Uterus (tissue), 4 donors: Measurements from ENCODE around the gene ZBTB44. TPM values are rescaled to one million over a fixed set of nuclear protein-coding genes. Genes with fewer than 3 reads are reported as not detected.
"Not testable (repeated sequence)": the region's sequence is repeated elsewhere in the genome, so short reads cannot be mapped to it uniquely, and the experiment has no call there.

Experiments
- DNase-seq, 2 donors: peaks; one replicate each; pipeline ENCODE4 v3.0.0-alpha.2; 2019 to 2020
- H3K27ac ChIP-seq, 2 donors: fragments of 200-600 bp; sonication (generic); 1 replicate in 1 of 2; 2 replicates in 1 of 2; pipeline ENCODE4 v1.5.1; 2016 to 2018
- H3K27me3 ChIP-seq, 2 donors: fragments of 200-600 bp; sonication (generic); one replicate each; pipeline ENCODE4 v1.5.1; 2018 to 2019; ENCODE audit warnings: control low read depth in 1 of 2
- H3K36me3 ChIP-seq, 2 donors: fragments of 200-600 bp; sonication (generic); one replicate each; pipeline ENCODE4 v1.5.1; 2019; ENCODE audit warnings: control low read depth in 1 of 2
- H3K4me1 ChIP-seq, 2 donors: fragments of 200-600 bp; sonication (generic); one replicate each; pipeline ENCODE4 v1.5.1; 2018 to 2019; ENCODE audit warnings: control low read depth in 1 of 2
- H3K4me3 ChIP-seq, 2 donors: fragments of 200-600 bp; sonication (generic); 1 replicate in 1 of 2; 2 replicates in 1 of 2; pipeline ENCODE4 v1.5.1; 2018 to 2019; ENCODE audit warnings: mild to moderate bottlenecking in 1 of 2
- H3K9me3 ChIP-seq, 2 donors: fragments of 200-600 bp; sonication (generic); one replicate each; pipeline ENCODE4 v1.5.1; 2019; ENCODE audit warnings: control low read depth in 1 of 2
- POLR2A ChIP-seq, 2 donors: fragments of 450-650 bp; IDR thresholded peaks; one replicate each; pipeline ENCODE4 v1.6.1; 2016; ENCODE audit warnings: antibody characterized with exemption in 2 of 2, mild to moderate bottlenecking in 1 of 2, moderate library complexity in 1 of 2
- intact Hi-C: fragments of 100-400 bp; cut with DNase I; formaldehyde crosslinking; loops from one replicate; pipeline ENCODE4 v1.15.1; 2023; ENCODE audit warnings: low total_unique reads
- total RNA-seq, 4 donors: library from RNA; depleted of rRNA in 3 of 4; stranded (reverse); fragments of >200 nt in 3 of 4; gene quantifications; one replicate each; pipeline versions ENCODE4 v1.1.0 to v1.2.4, GENCODE V29; 2014 to 2023
- TF ChIP-seq, protein P1 (sequence below), 4 experiments: fragments of 200-600 bp in 2 of 4; fragments of 450-650 bp in 2 of 4; sonication (generic) in 2 of 4; IDR thresholded peaks; one replicate each; pipeline ENCODE4 v1.5.1; 2016 to 2019; ENCODE audit warnings: antibody characterized with exemption in 4 of 4, mild to moderate bottlenecking in 2 of 4, moderate library complexity in 1 of 4
- donor health status: DM: yes; HTN: yes; CAD: no.

The ZBTB44 gene
- total RNA-seq, 4 donors from 2014 or later, result 57.4 to 126 (median 95.5) TPM

DNA sequence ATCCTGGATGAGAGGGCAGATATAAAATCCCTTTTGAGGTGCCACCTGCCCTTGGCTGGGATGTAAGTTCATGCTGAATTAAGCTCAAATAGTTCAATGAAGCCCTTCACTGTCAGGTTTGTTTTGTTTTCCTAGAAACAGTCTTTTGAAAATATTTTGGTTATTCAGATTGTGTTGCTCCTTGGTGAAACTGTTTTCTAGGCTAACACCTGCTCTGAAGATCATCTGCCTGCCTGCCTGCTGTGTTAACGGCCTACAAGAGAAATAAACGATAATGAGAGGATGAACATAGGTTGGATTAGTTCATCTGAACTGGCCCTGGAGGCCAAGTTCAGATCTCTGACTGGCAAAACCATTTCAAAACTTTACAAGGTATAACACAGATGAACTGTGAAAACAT is 67.4 kb downstream of the ZBTB44 start:
- no peak for DNase-seq
- intact Hi-C loops, result no loop called here

GRCh38 chr11:130246738-130247137 is 68.0 kb downstream of the ZBTB44 start:
- no peaks in the 10 kb centered on the region for H3K9me3 ChIP-seq
- intact Hi-C loops, result no loop called here
- no peaks in the 10 kb centered on the region for H3K36me3 ChIP-seq
- no peaks in the 10 kb centered on the region for H3K27me3 ChIP-seq
- no peak overlapping the region for H3K4me3 ChIP-seq
- no peak overlapping the region for H3K27ac ChIP-seq
- no peak for TF ChIP-seq POLR2A (IDR thresholded peaks at IDR 0.05)
- TF ChIP-seq, protein P1, sequence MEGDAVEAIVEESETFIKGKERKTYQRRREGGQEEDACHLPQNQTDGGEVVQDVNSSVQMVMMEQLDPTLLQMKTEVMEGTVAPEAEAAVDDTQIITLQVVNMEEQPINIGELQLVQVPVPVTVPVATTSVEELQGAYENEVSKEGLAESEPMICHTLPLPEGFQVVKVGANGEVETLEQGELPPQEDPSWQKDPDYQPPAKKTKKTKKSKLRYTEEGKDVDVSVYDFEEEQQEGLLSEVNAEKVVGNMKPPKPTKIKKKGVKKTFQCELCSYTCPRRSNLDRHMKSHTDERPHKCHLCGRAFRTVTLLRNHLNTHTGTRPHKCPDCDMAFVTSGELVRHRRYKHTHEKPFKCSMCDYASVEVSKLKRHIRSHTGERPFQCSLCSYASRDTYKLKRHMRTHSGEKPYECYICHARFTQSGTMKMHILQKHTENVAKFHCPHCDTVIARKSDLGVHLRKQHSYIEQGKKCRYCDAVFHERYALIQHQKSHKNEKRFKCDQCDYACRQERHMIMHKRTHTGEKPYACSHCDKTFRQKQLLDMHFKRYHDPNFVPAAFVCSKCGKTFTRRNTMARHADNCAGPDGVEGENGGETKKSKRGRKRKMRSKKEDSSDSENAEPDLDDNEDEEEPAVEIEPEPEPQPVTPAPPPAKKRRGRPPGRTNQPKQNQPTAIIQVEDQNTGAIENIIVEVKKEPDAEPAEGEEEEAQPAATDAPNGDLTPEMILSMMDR (IDR thresholded peaks at IDR 0.05), result no peak
- no peaks in the 10 kb centered on the region for H3K4me1 ChIP-seq
- no peak for DNase-seq

More for the DNA sequence above, 67.4 kb downstream of the ZBTB44 start:
- H3K9me3 ChIP-seq, result no peaks in the 10 kb centered on the region
- no peak for TF ChIP-seq POLR2A (IDR thresholded peaks at IDR 0.05)
- TF ChIP-seq, protein P1 (IDR thresholded peaks at IDR 0.05), result no peak
- no peak overlapping the region for H3K27ac ChIP-seq
- H3K27me3 ChIP-seq, result no peaks in the 10 kb centered on the region
- no peaks in the 10 kb centered on the region for H3K36me3 ChIP-seq
- no peaks in the 10 kb centered on the region for H3K4me1 ChIP-seq
- no peak overlapping the region for H3K4me3 ChIP-seq

DNA sequence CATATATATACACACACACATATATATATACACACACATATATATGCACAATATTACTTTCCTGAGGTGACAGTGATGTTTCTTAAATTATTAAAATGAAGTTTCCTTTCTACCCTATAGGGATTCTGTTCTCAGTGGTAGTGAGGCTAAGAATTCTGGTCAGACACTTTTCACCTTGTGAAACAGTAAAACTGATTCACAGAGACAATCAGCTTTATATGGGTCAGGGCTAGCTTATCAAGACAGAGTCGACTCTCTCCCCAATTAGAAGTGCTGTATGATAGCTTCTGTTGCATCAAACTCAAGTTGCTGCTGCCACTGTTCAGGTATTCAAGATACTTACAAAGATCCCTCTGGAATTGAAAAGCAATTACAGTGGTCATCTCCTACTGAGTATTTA is 68.4 kb downstream of the ZBTB44 start:
- intact Hi-C loops, result no loop called here
- H3K27ac ChIP-seq, result no peak overlapping the region
- no peak overlapping the region for H3K4me3 ChIP-seq
- TF ChIP-seq POLR2A (IDR thresholded peaks at IDR 0.05), result no peak
- TF ChIP-seq, protein P1 (IDR thresholded peaks at IDR 0.05), result no peak
- DNase-seq, result no peak
- H3K36me3 ChIP-seq, result no peaks in the 10 kb centered on the region
- H3K9me3 ChIP-seq, result no peaks in the 10 kb centered on the region
- H3K27me3 ChIP-seq, result no peaks in the 10 kb centered on the region
- H3K4me1 ChIP-seq, result no peaks in the 10 kb centered on the region

DNA sequence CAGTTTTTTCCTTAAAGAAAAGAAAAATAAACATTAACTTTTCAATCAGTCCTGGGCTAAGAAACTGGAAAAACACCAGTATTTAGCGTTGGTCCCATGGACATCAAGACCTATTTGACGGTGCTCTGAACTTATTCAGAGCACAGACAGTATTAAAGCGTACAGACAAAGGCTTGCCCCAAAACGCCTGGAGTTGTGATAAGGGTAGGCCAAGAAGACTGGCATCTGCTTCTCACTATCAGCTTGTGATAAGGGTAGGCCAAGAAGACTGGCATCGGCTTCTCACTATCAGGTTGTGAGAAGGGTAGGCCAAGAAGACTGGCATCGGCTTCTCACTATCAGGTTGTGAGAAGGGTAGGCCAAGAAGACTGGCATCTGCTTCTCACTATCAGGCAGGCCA is 69.3 kb downstream of the ZBTB44 start:
- H3K27me3 ChIP-seq, H3K4me3 ChIP-seq, H3K4me1 ChIP-seq, H3K27ac ChIP-seq, H3K9me3 ChIP-seq, DNase-seq, H3K36me3 ChIP-seq, intact Hi-C loops: not testable (repeated sequence)

DNA sequence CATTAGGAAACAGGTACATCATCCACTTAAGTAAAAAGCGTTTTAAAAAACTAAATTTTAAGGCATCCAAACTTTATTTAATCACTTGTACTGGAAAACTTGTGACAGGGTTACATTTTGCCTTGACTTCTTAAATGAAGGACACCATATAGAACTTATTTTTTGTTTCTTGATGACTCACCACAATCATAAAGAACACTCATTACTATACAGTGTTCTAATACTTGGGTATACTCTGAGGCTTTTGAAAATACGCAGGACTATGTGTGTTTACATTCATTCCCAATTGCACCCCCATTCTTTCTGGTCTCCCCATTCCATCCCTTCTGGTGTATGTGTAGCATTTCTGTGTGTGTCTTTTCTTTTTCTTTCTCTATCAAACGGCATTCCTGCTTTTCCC is 69.9 kb downstream of the ZBTB44 start:
- H3K4me1 ChIP-seq, result no peaks in the 10 kb centered on the region
- intact Hi-C loops, result no loop called here

More for the DNA sequence above, 69.9 kb downstream of the ZBTB44 start:
- H3K27me3 ChIP-seq, result no peaks in the 10 kb centered on the region
- H3K9me3 ChIP-seq, result no peaks in the 10 kb centered on the region
- H3K36me3 ChIP-seq, result no peaks in the 10 kb centered on the region
- no peak overlapping the region for H3K4me3 ChIP-seq
- H3K27ac ChIP-seq, result no peak overlapping the region
- DNase-seq, result no peak
- TF ChIP-seq, protein P1 (IDR thresholded peaks at IDR 0.05), result no peak
- TF ChIP-seq POLR2A (IDR thresholded peaks at IDR 0.05), result no peak
